Measurements from ENCODE around the gene ATG14. TPM values are rescaled to one million over a fixed set of nuclear protein-coding genes. Genes with fewer than 3 reads are reported as not detected.

Gene ATG14
- total RNA-seq, 1 experiment from 2014 or later: 13.6 TPM

DNA sequence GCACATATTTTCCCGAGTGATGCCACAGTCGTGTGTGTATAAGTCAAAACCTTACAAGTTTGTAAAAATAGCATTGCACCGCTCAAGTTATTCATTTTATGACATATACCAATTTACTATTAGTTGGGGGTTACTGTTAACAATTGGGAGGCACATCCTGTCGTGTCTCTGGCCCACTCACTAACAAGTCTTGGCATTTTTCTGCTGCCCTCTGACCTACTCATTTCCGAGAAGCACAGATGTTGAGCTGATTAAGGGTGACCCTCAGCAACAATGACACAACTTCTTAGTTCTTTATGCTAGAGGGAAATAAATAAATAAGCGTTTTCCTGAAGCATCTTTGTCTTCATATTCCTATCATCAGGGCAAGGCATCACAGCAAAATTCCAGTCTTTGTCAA, 6.8 kb upstream of the ATG14 start:
- peaks cover 8% of the 10 kb centered on the region for H3K4me1 ChIP-seq (replicated peaks; ENCODE audit: insufficient read depth)
- H3K4me2 ChIP-seq: no peak overlapping the region
- H3K36me3 ChIP-seq (ENCODE audit: low read depth): no peaks in the 10 kb centered on the region
- intact Hi-C loops (cut with micrococcal nuclease; ENCODE audit: unreplicated experiment): no loop called here
- H2AFZ ChIP-seq: no peak overlapping the region
- POLR2A ChIA-PET (ENCODE audit: unreplicated experiment): no interaction called here
- H3K9me3 ChIP-seq (ENCODE audit: insufficient read depth, low read depth): no peaks in the 10 kb centered on the region
- no peak overlapping the region for H3K4me3 ChIP-seq
- no peaks in the 10 kb centered on the region for H3K79me2 ChIP-seq (ENCODE audit: low read depth)
- no TSS peak for BruUV-seq (replicated peaks)
- CTCF ChIA-PET: interaction anchor here (2.4 kb wide), 1 partner anchor 9 kb away, joined by 7 read pairs; no protein-coding TSS in a partner anchor
- H3F3A ChIP-seq (ENCODE audit: insufficient read depth, low read depth): peaks cover 2% of the 10 kb centered on the region; the same call in 1 of the 2 replicates
- DNase-seq: no peak
- H3K27me3 ChIP-seq (ENCODE audit: insufficient read depth, low read depth): no peaks in the 10 kb centered on the region
- H4K20me1 ChIP-seq (ENCODE audit: insufficient read depth): no peaks in the 10 kb centered on the region
- H3K9me2 ChIP-seq (ENCODE audit: insufficient read depth): no peaks in the 10 kb centered on the region
- TF ChIP-seq EZH2 (IDR thresholded peaks at IDR 0.05; ENCODE audit: low read depth): no peak
- TF ChIP-seq, protein P1, sequence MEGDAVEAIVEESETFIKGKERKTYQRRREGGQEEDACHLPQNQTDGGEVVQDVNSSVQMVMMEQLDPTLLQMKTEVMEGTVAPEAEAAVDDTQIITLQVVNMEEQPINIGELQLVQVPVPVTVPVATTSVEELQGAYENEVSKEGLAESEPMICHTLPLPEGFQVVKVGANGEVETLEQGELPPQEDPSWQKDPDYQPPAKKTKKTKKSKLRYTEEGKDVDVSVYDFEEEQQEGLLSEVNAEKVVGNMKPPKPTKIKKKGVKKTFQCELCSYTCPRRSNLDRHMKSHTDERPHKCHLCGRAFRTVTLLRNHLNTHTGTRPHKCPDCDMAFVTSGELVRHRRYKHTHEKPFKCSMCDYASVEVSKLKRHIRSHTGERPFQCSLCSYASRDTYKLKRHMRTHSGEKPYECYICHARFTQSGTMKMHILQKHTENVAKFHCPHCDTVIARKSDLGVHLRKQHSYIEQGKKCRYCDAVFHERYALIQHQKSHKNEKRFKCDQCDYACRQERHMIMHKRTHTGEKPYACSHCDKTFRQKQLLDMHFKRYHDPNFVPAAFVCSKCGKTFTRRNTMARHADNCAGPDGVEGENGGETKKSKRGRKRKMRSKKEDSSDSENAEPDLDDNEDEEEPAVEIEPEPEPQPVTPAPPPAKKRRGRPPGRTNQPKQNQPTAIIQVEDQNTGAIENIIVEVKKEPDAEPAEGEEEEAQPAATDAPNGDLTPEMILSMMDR (conservative IDR thresholded peaks at IDR 0.05): no peak
- no peak overlapping the region for H3K27ac ChIP-seq

- CTCF ChIA-PET: interaction anchor here (0.5 to 2.4 kb wide), 2 partner anchors 10 to 1241 kb away, joined by 3 to 7 read pairs; no protein-coding TSS in a partner anchor
- H3K9me2 ChIP-seq (ENCODE audit: insufficient read depth): no peaks in the 10 kb centered on the region
- no peak overlapping the region for H2AFZ ChIP-seq
- no peaks in the 10 kb centered on the region for H3K36me3 ChIP-seq (ENCODE audit: low read depth)
- peaks cover 7% of the 10 kb centered on the region for H3F3A ChIP-seq (ENCODE audit: insufficient read depth, low read depth)
- no peaks in the 10 kb centered on the region for H3K79me2 ChIP-seq (ENCODE audit: low read depth)
- H3K9me3 ChIP-seq (ENCODE audit: insufficient read depth, low read depth): no peaks in the 10 kb centered on the region
- H3K27ac ChIP-seq: no peak overlapping the region
- BruUV-seq (replicated peaks): no TSS peak
- no peak for TF ChIP-seq EZH2 (IDR thresholded peaks at IDR 0.05; ENCODE audit: low read depth)
- TF ChIP-seq, protein P1 (conservative IDR thresholded peaks at IDR 0.05): no peak
- no peak overlapping the region for H3K4me2 ChIP-seq
- intact Hi-C loops (cut with micrococcal nuclease; ENCODE audit: unreplicated experiment): no loop called here
- POLR2A ChIA-PET (ENCODE audit: unreplicated experiment): no interaction called here
- no peak overlapping the region for H3K4me3 ChIP-seq
- H3K27me3 ChIP-seq (ENCODE audit: insufficient read depth, low read depth): no peaks in the 10 kb centered on the region
- no peak for DNase-seq
- peaks cover 11% of the 10 kb centered on the region for H3K4me1 ChIP-seq (replicated peaks; ENCODE audit: insufficient read depth)
- no peaks in the 10 kb centered on the region for H4K20me1 ChIP-seq (ENCODE audit: insufficient read depth)
These were observed 6.3 kb upstream of the ATG14 start for GRCh38 chr14:55417955-55418354.

GRCh38 chr14:55416866-55417265, 5.2 kb upstream of the ATG14 start:
- Histone ChIP-seq H4K20me1 (ENCODE audit: insufficient read depth) (no peaks in the 10 kb centered on the region), H3K36me3 (ENCODE audit: low read depth) (no peaks in the 10 kb centered on the region), H3K79me2 (ENCODE audit: low read depth) (0 out of 2 replicates have a peak, but pooled peaks cover 4% of the 10 kb centered on the region), H3K4me2 (no peak overlapping the region), H3F3A (ENCODE audit: insufficient read depth, low read depth) (peaks cover 16% of the 10 kb centered on the region), H3K27ac (no peak overlapping the region), H3K9me2 (ENCODE audit: insufficient read depth) (no peaks in the 10 kb centered on the region), H2AFZ (no peak overlapping the region), H3K9me3 (ENCODE audit: insufficient read depth, low read depth) (no peaks in the 10 kb centered on the region), H3K4me3 (no peak overlapping the region), H3K27me3 (ENCODE audit: insufficient read depth, low read depth) (no peaks in the 10 kb centered on the region), H3K4me1 (replicated peaks; ENCODE audit: insufficient read depth) (peaks cover 19% of the 10 kb centered on the region)
- intact Hi-C loops (cut with micrococcal nuclease; ENCODE audit: unreplicated experiment): no loop called here
- DNase-seq: peak in 1 of 2 experiments; percentile 9
- POLR2A ChIA-PET (ENCODE audit: unreplicated experiment): interaction anchor here (0.6 kb wide), 2 partner anchors 124 to 603 kb away, joined by 3 to 7 read pairs; no protein-coding TSS in a partner anchor
- TF ChIP-seq, protein P1 (conservative IDR thresholded peaks at IDR 0.05): peak; percentile 69
- TF ChIP-seq EZH2 (IDR thresholded peaks at IDR 0.05; ENCODE audit: low read depth): no peak
- no TSS peak for BruUV-seq (replicated peaks)
- CTCF ChIA-PET: interaction anchor here (0.6 to 2.4 kb wide), 3 partner anchors 11 to 178 kb away, joined by 3 to 10 read pairs (median 7); no protein-coding TSS in a partner anchor
